Hematopoietic multipotent progenitor cell treated with erythropoietin and hydrocortisone succinate and interleukin-3 and kit ligand, for 6 days (in vitro differentiated cells): Measurements from ENCODE around the gene CEP41.

Experiments
- DNase-seq: peaks from one replicate; pipeline ENCODE4 v3.0.0-alpha.2; 2015

CEP41 gene

DNA sequence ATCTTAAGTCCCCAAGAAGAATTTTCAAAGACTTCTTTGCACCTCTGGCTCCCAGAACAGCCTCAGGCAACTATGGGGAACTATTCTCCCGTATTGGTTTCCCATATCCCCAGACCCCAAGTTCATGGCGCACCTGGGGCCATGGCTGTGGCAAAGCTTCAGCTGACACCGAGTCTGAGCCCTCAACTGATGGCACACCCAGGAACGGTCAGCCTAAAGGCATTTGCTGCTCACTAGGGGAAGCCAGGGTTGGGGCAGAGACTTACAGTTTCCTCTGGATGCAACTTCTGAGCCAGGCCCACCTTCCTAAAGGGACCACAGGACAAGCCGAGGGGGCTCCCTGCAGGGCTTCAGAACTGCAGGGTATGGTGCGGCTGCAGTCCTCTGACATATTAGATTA lies 74.3 kb downstream of the CEP41 start:
- no peak for DNase-seq

DNA sequence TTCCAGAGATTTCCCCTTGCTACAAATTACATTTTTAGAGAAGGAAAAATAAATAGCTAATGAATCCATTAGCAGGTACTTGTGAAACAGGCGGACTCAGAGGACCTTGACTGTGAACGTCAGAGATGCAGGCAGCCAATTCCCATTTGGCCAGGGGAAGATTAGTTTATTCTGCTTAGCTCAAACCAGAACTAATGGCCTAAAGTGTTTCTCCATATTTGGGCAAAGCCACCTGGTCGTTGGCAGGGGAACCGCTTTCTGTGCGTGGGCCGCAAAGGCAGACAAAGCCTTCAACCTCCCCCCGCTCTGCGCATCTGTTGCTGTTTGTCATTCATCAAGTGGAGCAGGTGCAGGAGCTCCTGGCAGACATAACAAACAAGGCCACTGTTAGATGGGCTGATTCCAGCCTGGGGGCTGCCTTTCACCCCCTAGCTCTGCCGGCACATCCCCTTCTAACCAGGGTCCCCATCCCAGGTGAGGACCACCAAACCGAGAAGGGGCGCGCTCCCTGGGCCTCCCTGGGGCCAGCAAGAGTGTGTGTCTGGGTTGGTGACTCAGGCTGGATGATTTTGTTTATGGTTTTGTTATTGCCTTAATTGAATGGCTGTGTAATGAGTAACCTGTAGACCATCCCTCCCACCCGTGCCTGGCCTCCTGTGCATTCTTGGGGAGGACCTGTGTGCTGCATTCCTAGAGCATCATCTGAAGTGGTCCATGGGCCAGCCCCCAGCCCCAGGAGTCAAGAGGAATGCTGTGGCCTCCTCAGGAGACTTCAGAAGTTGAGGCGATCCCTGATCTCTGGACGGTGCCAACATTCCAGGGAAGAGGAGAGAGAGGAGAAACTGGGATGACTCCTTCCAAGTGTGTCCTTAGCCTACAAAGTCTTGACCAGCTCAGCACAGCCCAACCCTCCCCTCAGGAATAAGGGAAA lies 75.0 kb downstream of the CEP41 start:
- no peak for DNase-seq

DNA sequence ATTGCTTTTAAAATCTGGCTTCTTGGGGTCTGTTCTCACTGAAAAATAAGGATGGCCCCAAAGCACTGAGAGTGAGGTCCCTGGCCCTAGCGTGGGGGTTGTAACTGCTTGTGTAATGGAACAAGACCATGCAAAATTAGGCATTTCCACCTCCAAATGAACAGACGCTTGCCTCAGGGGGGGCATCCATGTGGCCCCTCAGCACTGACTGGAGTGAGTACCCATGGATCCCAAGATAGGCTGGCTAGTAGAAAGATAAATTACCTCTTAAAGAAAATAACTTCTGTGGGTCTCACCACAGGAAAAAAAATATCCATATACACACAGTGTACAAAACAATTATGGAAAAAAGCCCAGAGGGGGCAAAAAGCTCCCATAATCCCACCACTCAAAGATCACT lies 75.7 kb downstream of the CEP41 start:
- no peak for DNase-seq

DNA sequence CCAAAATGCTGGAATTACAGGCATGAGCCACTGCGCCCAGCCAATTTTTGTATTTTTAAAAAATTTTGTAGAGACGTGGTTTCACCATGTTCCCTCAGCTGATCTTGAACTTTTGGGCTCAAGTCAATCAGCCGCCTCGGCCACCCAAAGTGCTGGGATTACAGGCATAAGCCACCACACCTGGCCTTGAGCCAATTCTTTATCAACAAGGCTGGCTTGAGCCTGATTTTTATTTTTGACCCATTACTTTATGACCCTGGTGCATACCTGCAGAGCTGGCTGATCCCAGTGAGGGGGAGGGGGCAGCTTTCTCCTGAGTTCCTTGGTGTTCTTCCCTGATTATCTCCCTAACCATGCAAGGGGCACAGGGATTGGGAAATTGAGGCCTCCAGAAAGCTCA lies 76.4 kb downstream of the CEP41 start:
- peak; percentile 23 for DNase-seq

DNA sequence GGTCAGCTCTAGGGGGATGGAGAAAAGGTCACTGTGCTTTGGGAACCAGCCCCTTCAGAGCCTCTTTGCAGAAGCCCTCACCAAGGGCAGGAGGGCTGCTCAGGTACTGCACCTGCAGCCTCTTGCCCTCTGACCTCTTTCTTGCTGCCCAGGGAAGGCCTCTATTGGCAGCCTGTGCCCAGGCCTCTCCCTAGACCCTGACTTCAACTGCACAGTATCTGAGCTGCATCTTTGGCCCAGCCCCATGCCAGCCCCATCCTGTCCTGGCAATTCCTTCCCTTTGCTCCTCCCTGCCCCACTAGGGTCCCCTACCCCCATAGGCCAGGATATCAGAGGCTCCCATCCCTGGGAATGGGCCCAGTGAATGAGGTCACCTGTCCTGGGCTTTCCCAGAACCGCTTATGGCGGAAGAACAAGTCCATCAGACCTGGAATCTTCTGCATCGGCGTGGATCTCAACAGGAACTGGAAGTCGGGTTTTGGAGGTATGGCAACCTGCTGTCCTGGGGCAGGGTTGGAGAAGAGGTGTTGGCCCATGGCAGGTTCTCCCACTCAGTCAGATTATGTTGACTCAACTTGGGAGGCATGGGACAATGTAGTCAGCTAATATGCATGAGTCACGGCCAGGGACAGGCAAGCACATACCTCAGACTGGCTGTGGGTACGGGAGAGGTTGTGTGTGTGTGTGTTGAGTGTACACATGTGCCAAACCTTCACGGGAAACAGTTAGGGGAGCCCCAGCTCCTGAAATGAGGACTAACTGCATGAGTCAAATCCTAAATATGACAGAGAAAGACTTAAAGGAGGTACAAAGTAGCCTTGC lies 77.6 kb downstream of the CEP41 start:
- no peak for DNase-seq

DNA sequence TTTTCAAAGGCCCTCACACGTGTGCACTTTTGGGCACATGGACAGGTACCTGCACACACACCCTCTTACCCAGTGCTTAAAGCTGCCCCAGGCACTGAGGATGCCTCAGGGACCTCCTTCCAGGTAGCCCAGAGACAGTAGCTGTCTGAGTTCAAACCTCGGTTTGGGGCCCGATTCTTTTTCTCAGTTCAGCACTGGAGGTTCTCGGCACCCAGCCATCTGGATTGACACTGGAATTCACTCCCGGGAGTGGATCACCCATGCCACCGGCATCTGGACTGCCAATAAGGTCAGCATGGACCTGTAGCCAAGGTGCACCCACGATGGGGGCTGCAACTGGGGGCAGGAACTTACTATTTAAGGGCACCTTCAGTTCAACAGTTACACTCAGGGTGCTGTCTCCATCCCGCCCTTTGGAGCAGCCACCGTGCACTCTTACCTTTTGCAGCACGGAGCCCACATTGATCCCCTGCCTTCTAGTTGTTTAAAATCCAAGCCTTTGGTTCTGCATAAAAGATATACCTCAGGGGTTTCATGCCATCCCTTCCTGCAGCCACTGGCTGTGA lies 78.5 kb downstream of the CEP41 start:
- no peak for DNase-seq

DNA sequence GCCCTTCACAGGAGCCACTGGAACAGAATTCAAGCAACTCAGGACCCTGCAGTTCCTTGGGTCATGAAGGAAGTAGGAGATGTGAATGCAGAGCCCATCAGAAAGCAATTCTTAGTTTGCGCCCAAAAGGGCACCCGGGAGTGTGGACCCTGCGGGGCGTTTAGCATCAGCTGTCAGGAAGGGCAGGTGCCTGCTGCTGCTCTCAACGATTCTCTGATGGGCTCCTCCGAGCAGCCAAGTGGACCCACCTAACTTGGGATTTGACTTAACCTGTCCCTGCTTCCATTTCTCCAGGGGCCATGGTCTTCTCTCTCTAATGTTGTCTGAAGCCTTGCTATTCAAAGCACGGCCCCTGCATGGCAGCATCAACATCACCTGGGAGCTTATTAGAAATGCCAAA lies 79.1 kb downstream of the CEP41 start:
- no peak for DNase-seq

DNA sequence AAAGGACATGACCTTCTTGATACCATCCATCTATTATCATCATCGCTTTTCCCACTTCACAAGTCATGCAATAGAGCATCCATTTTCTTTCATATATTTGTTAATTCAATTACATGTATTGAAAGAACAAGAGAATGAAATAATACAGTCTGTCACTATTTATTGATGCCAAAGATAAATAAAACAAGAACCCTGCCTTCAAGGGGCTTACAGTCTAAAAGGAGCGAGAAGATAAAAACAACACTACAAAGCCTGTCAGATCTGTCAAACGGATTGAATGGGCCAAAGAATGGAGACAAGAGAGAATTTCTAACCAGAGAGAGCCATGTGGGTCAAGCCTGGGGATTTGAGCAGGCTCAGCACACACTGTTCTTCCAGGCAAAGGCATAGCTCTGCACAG lies 80.3 kb downstream of the CEP41 start:
- DNase-seq: no peak

DNA sequence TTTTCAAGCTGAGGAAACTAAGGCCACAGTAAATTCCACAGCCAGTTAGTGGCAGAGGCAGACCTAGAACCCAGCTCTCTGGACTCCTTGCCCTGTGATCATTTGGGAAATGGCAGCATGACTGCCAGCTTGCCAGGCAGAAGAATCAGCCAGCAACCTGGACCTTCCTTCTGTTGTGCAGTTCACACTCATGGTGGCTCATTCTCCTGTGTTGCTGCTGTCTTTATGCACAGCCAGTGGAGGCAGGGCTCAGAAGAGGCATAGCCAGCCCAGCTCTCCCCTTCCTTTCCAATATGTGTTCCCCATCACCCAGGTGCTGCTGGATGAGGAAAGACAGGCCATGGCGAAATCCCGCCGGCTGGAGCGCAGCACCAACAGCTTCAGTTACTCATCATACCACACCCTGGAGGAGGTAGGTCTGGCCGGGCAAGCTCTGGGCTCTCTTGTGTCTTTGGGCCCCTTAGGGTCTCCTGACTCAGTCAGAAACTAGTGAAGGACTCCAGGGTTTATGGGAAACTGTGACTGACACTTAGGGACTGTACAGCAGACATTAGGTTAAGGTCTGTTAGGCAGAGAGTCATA lies 81.4 kb downstream of the CEP41 start:
- no peak for DNase-seq

DNA sequence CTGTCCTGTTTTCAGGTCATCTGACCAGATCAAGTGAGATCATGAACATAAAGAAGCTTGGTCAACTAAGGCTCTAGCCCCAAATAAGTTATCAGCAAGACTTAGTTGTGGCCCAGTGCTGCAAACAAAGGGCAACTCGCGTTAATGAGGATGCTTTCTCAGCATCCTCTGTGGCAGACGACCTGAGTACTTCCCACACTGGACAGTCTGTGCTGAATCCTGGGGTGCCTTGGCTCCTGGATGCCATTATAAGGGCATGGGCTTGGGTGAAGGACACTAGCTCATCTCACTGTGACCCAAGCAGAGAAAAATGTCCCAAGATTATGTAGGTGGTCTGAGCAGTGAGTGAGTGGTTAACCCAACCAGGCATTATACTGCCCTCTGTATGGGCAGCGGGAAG lies 82.3 kb downstream of the CEP41 start:
- no peak for DNase-seq

DNA sequence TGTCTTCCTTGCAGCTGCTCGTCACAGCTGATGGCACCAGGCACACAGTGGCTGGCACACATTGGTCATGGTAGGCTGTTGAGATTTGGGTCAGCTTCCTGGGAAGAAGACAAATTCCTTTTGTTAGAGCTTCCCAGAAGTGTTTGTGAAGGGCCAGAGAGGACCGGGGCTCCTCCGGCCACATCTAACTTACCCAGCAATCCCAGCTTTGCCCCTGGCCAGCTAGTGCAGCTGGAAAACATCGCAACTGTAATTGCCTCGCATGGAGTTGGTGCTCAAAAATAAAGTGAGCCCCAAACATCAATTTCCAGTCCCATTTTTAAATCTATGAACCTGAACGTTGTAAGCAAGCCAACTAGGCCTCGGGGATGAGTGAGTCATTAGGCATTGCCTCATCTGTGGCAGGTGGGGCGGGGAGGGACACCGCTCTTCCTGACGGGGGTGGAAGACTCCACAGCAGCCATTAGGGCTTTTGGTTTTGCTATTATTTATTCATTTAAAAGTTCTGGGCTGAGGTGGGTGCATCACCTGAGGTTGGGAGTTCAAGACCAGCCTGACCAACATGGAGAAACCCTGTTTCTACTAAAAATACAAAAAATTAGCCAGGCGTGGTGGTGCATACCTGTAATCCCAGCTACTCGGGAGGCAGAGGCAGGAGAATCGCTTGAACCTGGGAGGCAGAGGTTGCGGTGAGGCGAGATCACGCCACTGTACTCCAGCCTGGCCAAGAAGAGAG lies 83.8 kb downstream of the CEP41 start:
- DNase-seq: no peak

DNA sequence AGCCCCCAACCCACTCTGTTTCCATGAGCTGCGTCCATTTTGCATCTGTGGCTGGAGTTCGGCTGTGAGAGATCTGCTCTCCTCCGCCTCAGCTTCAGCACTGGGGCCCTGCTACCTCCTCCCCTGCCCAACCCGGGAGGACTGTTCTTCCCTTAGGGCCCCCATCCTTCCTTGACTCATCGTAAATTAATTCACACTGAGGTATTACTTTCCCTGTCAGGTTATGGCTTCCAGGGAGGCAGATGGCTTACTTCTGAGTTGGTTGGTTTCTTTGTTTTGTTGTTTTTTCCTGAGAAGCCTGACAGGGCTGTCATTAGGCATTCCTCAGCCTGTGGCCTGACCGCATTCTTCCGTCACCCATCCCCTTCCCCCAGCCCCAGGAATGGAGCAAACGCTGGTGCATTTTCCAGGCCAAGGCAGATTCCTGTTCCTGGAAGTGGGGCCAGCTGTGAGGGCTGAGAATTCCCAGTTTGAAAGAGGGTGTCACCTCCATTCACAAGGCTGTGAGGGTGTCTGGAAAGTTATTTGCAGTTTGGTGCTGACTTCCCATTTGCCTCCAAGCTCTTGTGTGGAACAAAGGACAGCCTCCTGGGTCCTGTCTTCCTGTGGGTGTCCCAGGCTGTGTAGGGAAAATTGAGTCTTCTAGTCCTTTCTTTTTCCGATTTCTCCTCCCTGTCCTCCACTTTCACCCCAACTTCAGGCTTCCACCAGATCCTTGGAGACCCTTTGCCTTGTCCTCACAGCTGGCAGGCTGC lies 84.5 kb downstream of the CEP41 start:
- DNase-seq: no peak

DNA sequence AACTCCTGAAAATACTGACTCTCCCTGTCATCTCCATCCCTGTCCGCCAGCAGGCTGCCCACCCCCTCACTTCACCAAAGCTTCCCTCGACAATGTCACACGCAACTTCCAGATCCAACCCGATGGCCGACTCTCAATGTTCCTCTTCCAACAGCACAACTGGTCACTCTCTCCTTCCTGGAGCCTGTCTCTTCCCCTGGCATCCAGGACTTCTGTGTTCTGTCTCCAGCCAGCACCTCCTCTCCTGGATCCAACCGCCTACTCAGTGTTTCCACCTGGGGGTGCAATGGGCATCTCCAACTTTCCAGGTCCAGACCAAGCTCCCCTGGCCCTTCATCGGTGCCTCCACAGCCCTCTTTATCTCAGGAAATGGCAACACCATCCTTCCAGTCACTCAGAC lies 87.6 kb downstream of the CEP41 start:
- DNase-seq: no peak

DNA sequence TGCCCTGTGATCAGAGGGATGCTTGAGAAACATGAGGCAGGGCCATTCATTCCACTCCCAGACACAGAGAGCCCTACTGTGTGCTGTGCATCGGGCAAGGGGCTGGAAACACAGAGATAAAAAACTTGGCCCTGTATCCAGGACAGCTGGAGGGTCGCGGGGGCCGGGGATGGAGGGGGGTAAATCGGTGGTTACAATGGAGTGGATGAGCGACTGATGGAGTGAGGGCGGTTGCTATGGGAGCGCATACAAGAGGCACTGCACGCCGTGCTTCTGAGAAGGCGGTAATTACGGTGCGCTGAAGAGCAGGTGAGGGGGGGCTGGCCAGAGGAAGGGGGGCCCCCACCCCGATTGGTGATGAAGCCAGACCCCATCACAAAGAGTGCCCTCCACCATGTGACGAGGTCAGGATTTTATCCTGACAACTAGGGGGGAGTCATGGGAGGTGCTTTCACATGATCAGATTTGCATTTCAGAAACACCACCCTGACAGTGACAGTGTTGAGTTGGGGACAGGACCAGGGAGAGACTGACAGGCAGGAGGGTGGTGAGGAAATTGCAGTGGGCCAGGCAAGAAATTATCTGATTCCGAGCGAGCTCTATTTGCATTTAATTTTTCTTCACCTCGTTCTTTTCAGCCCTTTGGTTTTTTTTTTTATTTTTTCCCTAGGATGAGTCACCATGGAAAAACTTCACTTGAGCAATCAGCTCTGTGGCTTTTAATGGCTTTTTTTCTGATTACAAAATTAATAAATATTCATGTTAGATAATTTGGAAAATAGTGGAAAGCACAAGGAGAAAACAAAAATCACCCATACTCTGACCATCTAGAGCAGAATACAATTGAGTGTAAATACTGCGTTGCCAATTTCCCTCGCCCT lies 88.4 kb downstream of the CEP41 start:
- DNase-seq: no peak

DNA sequence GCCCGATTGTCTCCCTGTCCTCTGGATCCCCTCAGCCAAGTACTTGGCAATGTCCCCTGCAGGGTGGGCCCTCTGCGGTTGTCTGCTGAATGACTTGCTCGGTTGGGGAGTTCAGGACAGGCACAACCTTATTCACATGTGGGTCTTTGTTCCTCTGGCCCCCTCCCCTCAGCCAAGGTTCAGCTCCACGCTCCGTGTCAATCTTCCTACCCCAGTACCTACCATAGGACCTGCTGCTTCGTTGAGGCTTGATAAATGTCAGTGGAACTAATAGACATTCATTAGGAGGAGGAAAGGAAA lies 89.1 kb downstream of the CEP41 start:
- no peak for DNase-seq

DNA sequence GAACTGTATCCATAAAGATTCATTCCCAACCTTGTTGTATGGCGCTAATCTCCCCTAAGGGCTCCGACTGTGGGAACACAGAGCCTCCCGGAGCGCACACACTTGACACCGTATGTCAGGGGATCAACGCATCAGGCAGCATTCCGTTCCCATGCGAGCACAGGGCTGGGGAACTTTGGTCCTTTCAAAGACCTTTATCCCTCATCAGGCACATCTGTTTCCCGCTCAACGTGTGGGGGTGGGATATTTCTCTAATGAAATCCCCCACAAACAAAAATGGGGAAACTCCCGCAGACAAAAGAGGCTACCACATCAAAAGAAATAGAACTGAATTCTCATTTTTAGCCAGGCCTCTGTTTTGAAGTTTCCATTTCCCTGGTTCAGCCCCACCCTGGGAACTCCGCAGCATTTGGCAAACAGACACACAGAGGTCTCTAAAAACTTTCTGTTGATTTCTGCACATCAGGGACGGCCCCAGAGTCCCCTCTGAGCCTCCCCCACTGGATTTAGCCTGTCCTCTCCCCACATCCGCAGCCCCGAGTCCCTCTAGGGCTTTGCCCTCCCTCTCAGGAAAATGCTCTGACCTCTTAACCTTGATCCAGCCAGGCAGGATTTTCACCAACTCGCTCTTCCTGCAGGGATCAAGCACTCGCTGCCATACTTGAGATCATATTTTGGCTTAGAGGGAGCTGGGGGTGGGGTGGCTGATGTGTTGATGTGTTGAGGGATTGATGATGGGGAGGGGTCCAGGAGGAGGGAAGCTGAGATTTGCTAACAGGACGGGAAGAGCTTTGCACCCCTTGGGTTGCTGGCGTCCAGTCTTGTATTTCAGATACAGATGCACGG lies 89.6 kb downstream of the CEP41 start:
- DNase-seq: no peak

DNA sequence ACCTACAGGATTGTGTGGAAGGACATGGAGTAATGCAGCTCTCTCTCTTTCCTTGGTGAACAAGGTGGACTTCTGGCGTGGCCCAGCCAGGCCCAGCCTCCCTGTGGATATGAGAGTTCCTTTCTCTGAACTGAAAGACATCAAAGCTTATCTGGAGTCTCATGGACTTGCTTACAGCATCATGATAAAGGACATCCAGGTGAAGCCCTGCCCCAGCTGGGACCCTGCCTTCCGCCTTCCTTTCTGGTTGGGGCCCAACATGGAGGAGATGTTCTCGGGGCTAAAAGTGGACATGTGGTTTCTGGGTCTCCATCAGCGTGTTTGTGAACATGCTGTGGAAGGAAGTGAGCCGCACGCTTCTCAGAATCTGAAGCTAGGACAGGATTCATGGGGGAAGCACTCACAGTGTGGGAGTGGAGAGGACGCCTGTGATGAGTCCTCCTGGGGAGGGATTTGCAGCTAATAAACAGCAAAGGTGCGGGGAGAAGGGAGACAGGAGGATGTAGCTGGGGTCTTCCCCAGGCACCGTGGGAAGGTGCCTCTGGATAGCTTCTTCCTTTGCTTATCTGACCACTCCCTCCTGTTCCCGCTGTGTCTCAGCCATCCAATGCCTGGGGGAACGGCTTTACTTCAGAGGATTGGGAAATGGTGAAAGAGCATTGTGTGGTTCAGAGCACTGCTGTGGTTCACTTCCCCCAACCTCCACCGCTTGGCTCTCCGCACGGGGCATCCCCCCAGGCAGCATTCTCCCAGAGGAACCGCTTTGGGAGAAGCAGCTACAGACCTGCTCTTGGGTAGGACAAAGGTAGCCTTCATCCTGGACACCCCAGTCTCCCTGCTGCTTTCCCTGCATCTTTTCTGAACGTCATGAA lies 90.7 kb downstream of the CEP41 start:
- DNase-seq: no peak

DNA sequence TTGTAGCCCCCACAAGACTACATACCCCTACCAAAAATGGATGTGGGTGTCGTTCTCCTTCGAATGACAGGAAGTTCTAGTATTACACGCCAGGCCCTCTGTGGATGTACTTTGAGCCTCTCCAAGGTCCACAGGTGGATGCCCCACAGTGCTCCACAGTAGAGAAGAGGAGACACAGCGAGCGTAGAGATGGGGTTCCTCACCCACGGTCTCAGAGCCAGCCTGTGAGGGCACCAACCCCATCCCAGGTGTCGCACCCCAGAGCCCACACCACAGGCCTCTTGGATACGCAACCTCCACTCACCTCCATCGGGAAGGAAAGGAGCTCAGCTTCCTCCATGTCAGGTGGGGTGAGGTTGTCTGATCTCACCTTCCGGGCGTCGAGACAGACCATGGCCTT lies 93.9 kb downstream of the CEP41 start:
- no peak for DNase-seq
